GM18498 (cell line): ENCODE data around the gene SLC2A1.

Experiments used
- ATAC-seq: cut with Tn5 transposase; IDR thresholded peaks from one replicate; pipeline ENCODE4 v1.9.1; 2021; ENCODE audit warnings: mild to moderate bottlenecking, moderate library complexity; ENCODE audit not compliant: unreplicated experiment

Gene SLC2A1

GRCh38 chr1:42981255-42981805 is 22.7 kb upstream of the SLC2A1 start:
- ATAC-seq = no peak

GRCh38 chr1:42979896-42980800 is 21.5 kb upstream of the SLC2A1 start:
- ATAC-seq = no peak

- ATAC-seq = no peak
Observed at GRCh38 chr1:42979036-42979430, 20.4 kb upstream of the SLC2A1 start.

- ATAC-seq = no peak
Observed at GRCh38 chr1:42978317-42979035, 19.8 kb upstream of the SLC2A1 start.

- ATAC-seq = no peak
Observed at GRCh38 chr1:42977653-42978052, 19.0 kb upstream of the SLC2A1 start.

GRCh38 chr1:42975561-42976225 is 17.0 kb upstream of the SLC2A1 start:
- no peak for ATAC-seq

- no peak for ATAC-seq
Observed at GRCh38 chr1:42974767-42975437, 16.2 kb upstream of the SLC2A1 start.

- no peak for ATAC-seq
Observed at GRCh38 chr1:42973799-42974198, 15.1 kb upstream of the SLC2A1 start.

- ATAC-seq = no peak
Observed at GRCh38 chr1:42973286-42973685, 14.6 kb upstream of the SLC2A1 start.

GRCh38 chr1:42971841-42972291 is 13.2 kb upstream of the SLC2A1 start:
- no peak for ATAC-seq

GRCh38 chr1:42970143-42970542 is 11.5 kb upstream of the SLC2A1 start:
- ATAC-seq = no peak

GRCh38 chr1:42968654-42969053 is 10.0 kb upstream of the SLC2A1 start:
- ATAC-seq = no peak

- ATAC-seq = no peak
Observed at GRCh38 chr1:42966688-42967612, 8.3 kb upstream of the SLC2A1 start.

- no peak for ATAC-seq
Observed at GRCh38 chr1:42965378-42965777, 6.7 kb upstream of the SLC2A1 start.

GRCh38 chr1:42964044-42964812 is 5.6 kb upstream of the SLC2A1 start:
- ATAC-seq = no peak

GRCh38 chr1:42963378-42964043 is 4.8 kb upstream of the SLC2A1 start:
- no peak for ATAC-seq

- ATAC-seq = no peak
Observed at GRCh38 chr1:42962641-42963377, 4.1 kb upstream of the SLC2A1 start.
